Suprapubic skin (tissue), 4 donors: ENCODE measurements around the gene PSTPIP2. TPM values are rescaled to one million over a fixed set of nuclear protein-coding genes. Genes with fewer than 3 reads are reported as not detected.
"Not testable (repeated sequence)": the region's sequence is repeated elsewhere in the genome, so short reads cannot be mapped to it uniquely, and the experiment has no call there.

Experiments used
- DNase-seq, 2 donors: peaks; one replicate each; pipeline ENCODE4 v3.0.0-alpha.2; 2019; ENCODE audit warnings: low spot score in 2 of 2
- H3K27ac ChIP-seq: fragments of 200-600 bp; sonication (generic); one replicate; pipeline ENCODE4 v1.5.1; 2019
- H3K27me3 ChIP-seq: fragments of 200-600 bp; sonication (generic); one replicate; pipeline ENCODE4 v1.5.1; 2019
- H3K36me3 ChIP-seq: fragments of 200-600 bp; sonication (generic); one replicate; pipeline ENCODE4 v1.5.1; 2019
- H3K4me1 ChIP-seq: fragments of 200-600 bp; sonication (generic); one replicate; pipeline ENCODE4 v1.5.1; 2019
- H3K4me3 ChIP-seq: fragments of 200-600 bp; sonication (generic); one replicate; pipeline ENCODE4 v1.5.1; 2019; ENCODE audit warnings: mild to moderate bottlenecking
- H3K9me3 ChIP-seq: fragments of 200-600 bp; sonication (generic); one replicate; pipeline ENCODE4 v1.5.1; 2019
- EP300 ChIP-seq: sonication (generic); formaldehyde crosslinking; IDR thresholded peaks from one replicate; pipeline ENCODE4 v1.6.1; 2017; ENCODE audit warnings: antibody characterized with exemption
- POLR2A ChIP-seq, 2 donors: fragments of 450-650 bp; IDR thresholded peaks; one replicate each; pipeline ENCODE4 v1.6.1; 2017; ENCODE audit warnings: antibody characterized with exemption in 2 of 2, mild to moderate bottlenecking in 2 of 2, moderate library complexity in 2 of 2
- POLR2AphosphoS5 ChIP-seq, 3 donors: sonication (generic); formaldehyde crosslinking; IDR thresholded peaks; one replicate each; pipeline ENCODE4 v1.6.1; 2017; ENCODE audit warnings: antibody characterized with exemption in 3 of 3
- WGBS: methylation state at CpG from one replicate; pipeline ENCODE4 v1.1.5; 2018; 5-methylcytosine and 5-hydroxymethylcytosine counted together
- total RNA-seq, 4 donors: library from RNA; depleted of rRNA; stranded (reverse); fragments of >200 nt; gene quantifications; one replicate each; pipeline ENCODE4 v1.1.0, GENCODE V29; 2016
- TF ChIP-seq, protein P1 (sequence below), 2 donors: fragments of 200-600 bp in 1 of 2; fragments of 450-650 bp in 1 of 2; sonication (generic) in 1 of 2; IDR thresholded peaks; one replicate each; pipeline ENCODE4 v1.5.1; 2016 to 2019; ENCODE audit warnings: antibody characterized with exemption in 2 of 2, mild to moderate bottlenecking in 1 of 2, moderate library complexity in 1 of 2

The PSTPIP2 gene
- total RNA-seq, 4 donors from 2014 or later: 7.5 to 33.6 (median 16.0) TPM

DNA sequence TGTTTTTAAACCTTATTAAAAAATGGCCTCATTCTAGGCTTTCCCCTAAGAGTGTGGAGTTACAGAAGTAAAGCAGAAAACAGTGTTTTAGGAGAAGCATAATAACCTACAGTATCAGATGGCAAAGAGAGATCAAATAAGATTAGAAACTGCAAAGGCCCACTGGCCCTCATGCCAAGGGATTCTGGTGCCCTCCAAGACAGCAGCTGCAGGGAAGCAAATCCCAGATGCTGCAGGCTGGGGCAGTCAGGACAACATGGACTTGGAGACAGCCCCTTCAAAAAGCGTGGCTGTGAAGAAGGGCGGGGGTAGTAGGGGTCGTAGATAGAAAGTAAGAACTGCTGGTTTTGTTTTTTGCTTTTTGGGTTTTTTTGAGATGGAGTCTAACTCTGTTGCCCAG is 76.6 kb downstream of the PSTPIP2 start:
- Histone ChIP-seq H3K27ac (no peak overlapping the region), H3K9me3 (no peaks in the 10 kb centered on the region), H3K4me1 (no peaks in the 10 kb centered on the region), H3K36me3 (peaks cover 10% of the 10 kb centered on the region), H3K4me3 (no peak overlapping the region), H3K27me3 (no peaks in the 10 kb centered on the region)
- WGBS: 96% methylated on average over 3 of the region's 3 CpGs
- no peak for DNase-seq
- TF ChIP-seq, protein P1, sequence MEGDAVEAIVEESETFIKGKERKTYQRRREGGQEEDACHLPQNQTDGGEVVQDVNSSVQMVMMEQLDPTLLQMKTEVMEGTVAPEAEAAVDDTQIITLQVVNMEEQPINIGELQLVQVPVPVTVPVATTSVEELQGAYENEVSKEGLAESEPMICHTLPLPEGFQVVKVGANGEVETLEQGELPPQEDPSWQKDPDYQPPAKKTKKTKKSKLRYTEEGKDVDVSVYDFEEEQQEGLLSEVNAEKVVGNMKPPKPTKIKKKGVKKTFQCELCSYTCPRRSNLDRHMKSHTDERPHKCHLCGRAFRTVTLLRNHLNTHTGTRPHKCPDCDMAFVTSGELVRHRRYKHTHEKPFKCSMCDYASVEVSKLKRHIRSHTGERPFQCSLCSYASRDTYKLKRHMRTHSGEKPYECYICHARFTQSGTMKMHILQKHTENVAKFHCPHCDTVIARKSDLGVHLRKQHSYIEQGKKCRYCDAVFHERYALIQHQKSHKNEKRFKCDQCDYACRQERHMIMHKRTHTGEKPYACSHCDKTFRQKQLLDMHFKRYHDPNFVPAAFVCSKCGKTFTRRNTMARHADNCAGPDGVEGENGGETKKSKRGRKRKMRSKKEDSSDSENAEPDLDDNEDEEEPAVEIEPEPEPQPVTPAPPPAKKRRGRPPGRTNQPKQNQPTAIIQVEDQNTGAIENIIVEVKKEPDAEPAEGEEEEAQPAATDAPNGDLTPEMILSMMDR (IDR thresholded peaks at IDR 0.05): no peak
- TF ChIP-seq POLR2AphosphoS5 (IDR thresholded peaks at IDR 0.05) (no peak), POLR2A (IDR thresholded peaks at IDR 0.05) (no peak), EP300 (no peak)

DNA sequence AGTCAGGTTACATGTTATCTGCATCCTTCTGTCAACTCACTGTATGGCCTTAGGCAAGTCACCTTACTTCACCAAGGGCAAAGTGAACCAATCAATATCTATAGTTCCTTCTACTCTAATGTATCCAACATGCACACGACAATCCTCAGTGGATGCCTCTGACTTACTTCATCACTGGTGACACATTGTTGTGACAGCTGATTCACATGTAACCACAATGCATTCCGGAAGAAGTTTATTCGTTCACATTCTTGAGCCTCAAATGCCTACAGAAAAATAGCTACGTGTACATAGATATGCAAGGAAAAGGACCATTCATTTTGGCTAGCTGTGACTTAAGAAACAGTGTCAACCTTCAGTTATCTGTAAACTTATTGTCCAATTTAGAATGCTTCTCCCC is 78.6 kb downstream of the PSTPIP2 start:
- Histone ChIP-seq H3K27ac (no peak overlapping the region), H3K9me3 (no peaks in the 10 kb centered on the region), H3K27me3 (no peaks in the 10 kb centered on the region), H3K4me3 (no peak overlapping the region), H3K36me3 (peaks cover 23% of the 10 kb centered on the region), H3K4me1 (no peaks in the 10 kb centered on the region)
- no peak for DNase-seq
- 71% methylated on average over 4 of the region's 4 CpGs for WGBS
- TF ChIP-seq, protein P1 (IDR thresholded peaks at IDR 0.05): no peak
- no peak for TF ChIP-seq EP300
- no peak for TF ChIP-seq POLR2A (IDR thresholded peaks at IDR 0.05)
- TF ChIP-seq POLR2AphosphoS5 (IDR thresholded peaks at IDR 0.05): no peak

DNA sequence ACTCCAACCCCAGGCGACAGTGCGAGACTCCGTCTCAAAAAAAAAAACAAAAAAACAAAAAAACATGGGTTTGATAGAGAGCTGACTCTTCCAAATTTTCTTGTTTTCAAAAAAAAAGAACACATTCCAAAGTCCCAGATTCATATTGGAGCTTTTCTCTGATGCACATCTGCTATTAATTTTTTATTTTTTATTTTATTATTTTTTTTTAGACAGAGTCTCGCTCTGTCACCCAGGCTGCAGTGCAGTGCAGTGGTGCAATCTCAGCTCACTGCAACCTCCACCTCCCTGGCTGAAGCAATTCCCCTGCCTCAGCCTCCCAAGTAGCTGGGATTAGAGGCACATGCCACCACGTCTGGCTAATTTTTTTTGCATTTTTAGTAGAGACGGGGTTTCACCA is 79.5 kb downstream of the PSTPIP2 start:
- H3K36me3 ChIP-seq: peaks cover 25% of the 10 kb centered on the region
- H3K4me3 ChIP-seq, H3K27me3 ChIP-seq, DNase-seq, H3K27ac ChIP-seq, H3K4me1 ChIP-seq, H3K9me3 ChIP-seq: not testable (repeated sequence)
- WGBS: 77% methylated on average over 6 of the region's 6 CpGs

DNA sequence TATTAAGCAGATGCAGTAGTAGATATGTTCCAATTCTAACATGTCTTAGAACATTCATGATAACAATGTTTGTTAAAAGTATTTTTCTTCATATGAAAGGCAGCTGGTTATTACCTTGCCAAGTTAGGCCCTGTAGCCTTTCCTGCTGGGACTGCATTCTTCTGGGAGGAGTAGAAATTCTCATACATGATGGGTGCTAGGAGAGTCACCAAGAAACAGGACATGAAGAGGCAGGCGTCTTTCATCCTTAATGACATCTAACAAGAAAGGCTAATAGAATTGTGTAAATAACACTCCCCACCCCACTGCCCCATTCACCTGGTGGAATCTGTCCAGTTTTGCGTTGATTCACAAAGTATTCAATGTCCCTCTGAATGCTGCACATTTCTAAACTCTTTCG is 80.3 kb downstream of the PSTPIP2 start:
- DNase-seq: no peak
- Histone ChIP-seq H3K4me1 (no peaks in the 10 kb centered on the region), H3K27ac (no peak overlapping the region), H3K36me3 (peaks cover 25% of the 10 kb centered on the region), H3K27me3 (no peaks in the 10 kb centered on the region), H3K4me3 (no peak overlapping the region), H3K9me3 (no peaks in the 10 kb centered on the region)
- TF ChIP-seq EP300 (no peak), POLR2A (IDR thresholded peaks at IDR 0.05) (no peak), POLR2AphosphoS5 (IDR thresholded peaks at IDR 0.05) (no peak)
- TF ChIP-seq, protein P1 (IDR thresholded peaks at IDR 0.05): no peak
- WGBS: 95% methylated on average over 3 of the region's 3 CpGs

DNA sequence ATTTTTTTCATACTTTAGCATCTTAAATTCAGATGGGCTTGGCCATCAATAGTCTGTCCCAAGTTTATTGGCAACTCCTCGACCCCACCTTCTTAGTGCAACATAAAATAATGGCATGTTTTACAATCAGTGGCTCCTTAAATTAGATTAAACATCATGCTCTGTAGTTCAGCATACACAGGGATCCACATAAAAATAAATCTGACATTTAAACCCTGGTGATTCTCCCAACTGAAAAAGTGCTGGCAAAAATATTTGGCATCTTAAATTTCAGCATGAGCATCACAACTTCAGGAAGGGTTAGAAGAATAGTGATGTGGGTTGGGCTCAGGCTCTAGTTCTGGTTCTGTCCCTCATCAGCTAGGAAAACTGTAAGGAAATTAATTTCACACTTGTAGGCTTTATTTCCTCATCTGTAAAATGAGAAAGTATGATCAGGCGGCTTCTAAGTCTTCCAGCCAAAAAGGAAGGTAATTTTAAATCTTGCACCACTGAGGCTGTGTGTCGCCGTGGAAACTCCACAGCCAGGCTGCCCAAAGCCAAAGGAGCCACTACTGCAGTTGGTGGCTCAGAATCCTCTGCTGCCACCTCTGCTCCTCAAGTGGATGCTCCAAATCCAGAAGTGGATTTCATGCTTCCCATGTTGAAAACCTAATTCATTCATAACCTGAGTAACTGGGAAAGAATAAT is 87.4 kb downstream of the PSTPIP2 start:
- no peaks in the 10 kb centered on the region for H3K9me3 ChIP-seq
- WGBS: 92% methylated on average over 4 of the region's 4 CpGs
- H3K27ac ChIP-seq: no peak overlapping the region
- H3K27me3 ChIP-seq: no peaks in the 10 kb centered on the region
- no peak for DNase-seq
- H3K4me1 ChIP-seq: no peaks in the 10 kb centered on the region
- peaks cover 12% of the 10 kb centered on the region for H3K36me3 ChIP-seq
- TF ChIP-seq, protein P1 (IDR thresholded peaks at IDR 0.05): no peak
- TF ChIP-seq POLR2A (IDR thresholded peaks at IDR 0.05) (no peak), EP300 (no peak), POLR2AphosphoS5 (IDR thresholded peaks at IDR 0.05) (no peak)
- H3K4me3 ChIP-seq: no peak overlapping the region

DNA sequence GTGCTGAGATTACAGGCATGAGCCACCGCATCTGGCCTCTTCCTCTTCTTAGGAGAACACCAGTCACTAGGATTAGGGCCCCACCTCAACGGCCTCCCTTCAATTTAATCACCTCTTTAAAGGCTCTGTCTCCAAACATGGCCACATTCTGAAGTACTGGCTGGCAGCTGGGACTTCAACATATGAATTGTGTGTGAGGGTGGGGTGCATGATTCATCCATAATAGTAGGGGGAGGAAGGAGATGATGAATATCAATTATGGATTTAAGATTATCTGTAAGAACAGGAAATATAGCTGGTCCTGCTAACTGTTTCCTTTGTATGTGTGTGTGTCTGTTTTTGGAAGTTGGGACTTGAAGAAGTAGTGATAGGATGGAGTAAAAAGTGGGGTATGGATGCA is 90.2 kb downstream of the PSTPIP2 start:
- Histone ChIP-seq H3K36me3 (no peaks in the 10 kb centered on the region), H3K4me1 (no peaks in the 10 kb centered on the region), H3K9me3 (no peaks in the 10 kb centered on the region), H3K27me3 (no peaks in the 10 kb centered on the region), H3K4me3 (no peak overlapping the region), H3K27ac (no peak overlapping the region)
- no peak for DNase-seq
- TF ChIP-seq, protein P1 (IDR thresholded peaks at IDR 0.05): no peak
- TF ChIP-seq POLR2A (IDR thresholded peaks at IDR 0.05) (no peak), EP300 (no peak), POLR2AphosphoS5 (IDR thresholded peaks at IDR 0.05) (no peak)
- WGBS: 73% methylated on average over 2 of the region's 2 CpGs
